MM.1S (cell line): Measurements from ENCODE around the gene CALHM2.

Source experiments
- DNase-seq: peaks from one replicate; pipeline ENCODE4 v3.0.0-alpha.2; 2015
- H2AFZ ChIP-seq: fragments of 300-600 bp; sonication (generic); 2 replicates; pipeline ENCODE4 v1.6.0; 2016; ENCODE audit warnings: antibody characterized with exemption, low read length
- H3F3A ChIP-seq: fragments of 300-600 bp; sonication (generic); 2 replicates; pipeline ENCODE4 v1.6.1; 2016; ENCODE audit warnings: mild to moderate bottlenecking, antibody characterized with exemption, low read length, moderate library complexity, mixed read lengths; ENCODE audit not compliant: insufficient read depth
- H3K27ac ChIP-seq: fragments of 300-600 bp; sonication (generic); 2 replicates; pipeline ENCODE4 v1.5.1; 2016; ENCODE audit warnings: mild to moderate bottlenecking, low read length
- H3K27me3 ChIP-seq: fragments of 300-600 bp; sonication (generic); replicated peaks from 2 replicates; pipeline ENCODE4 v1.6.0; 2016; ENCODE audit warnings: low read length; ENCODE audit not compliant: insufficient read depth
- H3K36me3 ChIP-seq: fragments of 300-600 bp; sonication (generic); replicated peaks from 2 replicates; pipeline ENCODE4 v1.6.1; 2016; ENCODE audit warnings: mild to moderate bottlenecking, low read length, mixed read lengths; ENCODE audit not compliant: insufficient read depth
- H3K4me1 ChIP-seq: fragments of 300-600 bp; sonication (generic); 2 replicates; pipeline ENCODE4 v1.6.1; 2016; ENCODE audit warnings: low read length, mixed read lengths
- H3K4me2 ChIP-seq: fragments of 300-600 bp; sonication (generic); 2 replicates; pipeline ENCODE4 v1.6.0; 2016; ENCODE audit warnings: low read depth, low read length
- H3K4me3 ChIP-seq: fragments of 300-600 bp; sonication (generic); 2 replicates; pipeline ENCODE4 v1.5.1; 2016; ENCODE audit warnings: low read length, mixed read lengths
- H3K79me2 ChIP-seq: fragments of 300-600 bp; sonication (generic); 2 replicates; pipeline ENCODE4 v1.6.1; 2016; ENCODE audit warnings: mixed run types, low read length, mixed read lengths
- H3K9ac ChIP-seq: fragments of 300-600 bp; sonication (generic); 2 replicates; pipeline ENCODE4 v1.6.1; 2016; ENCODE audit warnings: low read length, mixed read lengths
- H3K9me2 ChIP-seq: fragments of 300-600 bp; sonication (generic); replicated peaks from 2 replicates; pipeline ENCODE4 v1.6.1; 2016; ENCODE audit warnings: mild to moderate bottlenecking, low read length, mixed read lengths; ENCODE audit not compliant: insufficient read depth
- H3K9me3 ChIP-seq: fragments of 300-600 bp; sonication (generic); replicated peaks from 2 replicates; pipeline ENCODE4 v1.6.1; 2016; ENCODE audit warnings: mild to moderate bottlenecking, low read length, mixed read lengths; ENCODE audit not compliant: insufficient read depth
- H4K20me1 ChIP-seq: fragments of 300-600 bp; sonication (generic); 2 replicates; pipeline ENCODE4 v1.6.1; 2016; ENCODE audit warnings: mild to moderate bottlenecking, low read length, moderate library complexity, mixed read lengths; ENCODE audit not compliant: insufficient read depth
- EZH2 ChIP-seq: fragments of 300-600 bp; sonication (generic); optimal IDR thresholded peaks from 2 replicates; pipeline ENCODE3; 2017; ENCODE audit warnings: low read depth, mild to moderate bottlenecking, antibody characterized with exemption, low read length, mixed read lengths
- EZH2phosphoT487 ChIP-seq: fragments of 300-600 bp; sonication (generic); IDR thresholded peaks from 2 replicates; pipeline ENCODE4 v1.6.1; 2018; ENCODE audit warnings: antibody characterized with exemption, low read length
- TF ChIP-seq, protein P1 (sequence below): fragments of 300-600 bp; sonication (generic); IDR thresholded peaks from 2 replicates; pipeline ENCODE4 v1.5.1; 2016; ENCODE audit warnings: antibody characterized with exemption, low read length, mixed read lengths

Gene CALHM2

DNA sequence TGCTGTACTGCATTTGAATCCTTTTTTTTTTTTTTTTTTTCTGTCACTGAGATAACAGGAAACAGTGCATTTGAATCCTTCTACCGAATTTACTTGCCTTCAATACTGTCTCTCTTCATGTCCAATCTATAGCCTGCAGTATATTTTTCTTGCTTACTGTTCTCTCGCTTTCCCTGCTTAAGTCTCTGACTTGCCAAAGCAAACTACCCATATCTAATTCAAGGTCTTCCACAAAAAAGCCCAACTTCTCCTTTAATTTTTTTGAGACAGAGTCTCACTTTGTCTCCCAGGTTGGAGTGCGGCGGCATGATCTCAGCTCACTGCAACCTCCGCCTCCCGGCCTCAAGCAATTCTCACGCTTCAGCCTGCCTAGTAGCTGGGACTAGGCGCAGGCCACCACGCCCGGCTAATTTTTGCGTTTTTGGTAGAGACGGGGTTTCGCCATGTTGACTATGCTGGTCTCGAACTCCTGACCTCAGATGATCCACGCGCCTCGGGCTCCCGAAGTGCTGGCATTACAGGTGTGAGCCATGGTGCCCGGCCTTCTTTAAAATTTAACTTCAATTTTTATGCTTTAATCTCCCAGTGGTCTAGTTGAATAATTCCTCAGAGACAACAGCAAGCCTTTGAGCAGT is 54.9 kb downstream of the CALHM2 start:
- peaks cover 85% of the 10 kb centered on the region for H3K79me2 ChIP-seq
- 0 out of 2 replicates have a peak, but pooled peaks cover 2% of the 10 kb centered on the region for H4K20me1 ChIP-seq
- H3K4me3 ChIP-seq: peak overlapping the region; percentile 89
- no peaks in the 10 kb centered on the region for H3K27me3 ChIP-seq
- H3K9ac ChIP-seq: peak overlapping the region; percentile 84; the same call in 1 of the 2 replicates
- DNase-seq: no peak
- peak overlapping the region; percentile 67 for H2AFZ ChIP-seq
- H3K27ac ChIP-seq: peak overlapping the region; percentile 62; the same call in 1 of the 2 replicates
- H3K36me3 ChIP-seq: peaks cover 5% of the 10 kb centered on the region
- peaks cover 18% of the 10 kb centered on the region for H3K4me1 ChIP-seq
- H3K9me3 ChIP-seq: no peaks in the 10 kb centered on the region
- no peaks in the 10 kb centered on the region for H3K9me2 ChIP-seq
- peaks cover 8% of the 10 kb centered on the region for H3F3A ChIP-seq
- H3K4me2 ChIP-seq: peak overlapping the region; percentile 93
- TF ChIP-seq, protein P1, sequence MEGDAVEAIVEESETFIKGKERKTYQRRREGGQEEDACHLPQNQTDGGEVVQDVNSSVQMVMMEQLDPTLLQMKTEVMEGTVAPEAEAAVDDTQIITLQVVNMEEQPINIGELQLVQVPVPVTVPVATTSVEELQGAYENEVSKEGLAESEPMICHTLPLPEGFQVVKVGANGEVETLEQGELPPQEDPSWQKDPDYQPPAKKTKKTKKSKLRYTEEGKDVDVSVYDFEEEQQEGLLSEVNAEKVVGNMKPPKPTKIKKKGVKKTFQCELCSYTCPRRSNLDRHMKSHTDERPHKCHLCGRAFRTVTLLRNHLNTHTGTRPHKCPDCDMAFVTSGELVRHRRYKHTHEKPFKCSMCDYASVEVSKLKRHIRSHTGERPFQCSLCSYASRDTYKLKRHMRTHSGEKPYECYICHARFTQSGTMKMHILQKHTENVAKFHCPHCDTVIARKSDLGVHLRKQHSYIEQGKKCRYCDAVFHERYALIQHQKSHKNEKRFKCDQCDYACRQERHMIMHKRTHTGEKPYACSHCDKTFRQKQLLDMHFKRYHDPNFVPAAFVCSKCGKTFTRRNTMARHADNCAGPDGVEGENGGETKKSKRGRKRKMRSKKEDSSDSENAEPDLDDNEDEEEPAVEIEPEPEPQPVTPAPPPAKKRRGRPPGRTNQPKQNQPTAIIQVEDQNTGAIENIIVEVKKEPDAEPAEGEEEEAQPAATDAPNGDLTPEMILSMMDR: no peak
- TF ChIP-seq EZH2phosphoT487: no peak
- TF ChIP-seq EZH2: no peak

DNA sequence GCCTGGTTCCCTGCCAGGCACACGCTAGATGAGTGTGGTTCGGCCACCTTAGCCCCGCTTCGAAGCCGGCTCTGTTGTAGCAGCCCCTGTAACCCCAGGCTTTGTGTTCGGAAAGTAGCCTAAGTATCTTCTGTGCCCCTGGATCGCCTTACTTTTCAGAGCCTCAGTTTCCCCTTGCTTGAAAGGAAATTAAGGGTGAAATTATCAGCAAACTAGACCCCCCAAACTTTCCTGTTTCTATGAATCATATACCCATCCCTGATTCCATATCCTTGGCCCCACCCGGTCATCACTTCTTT is 55.4 kb downstream of the CALHM2 start:
- peak overlapping the region; percentile 84 for H3K9ac ChIP-seq
- H3K4me2 ChIP-seq: peak overlapping the region; percentile 93
- H3K79me2 ChIP-seq: peaks cover 88% of the 10 kb centered on the region
- TF ChIP-seq, protein P1: no peak
- peak overlapping the region; percentile 67 for H2AFZ ChIP-seq
- H3K4me1 ChIP-seq: peaks cover 18% of the 10 kb centered on the region
- peak overlapping the region; percentile 62; the same call in 1 of the 2 replicates for H3K27ac ChIP-seq
- peak overlapping the region; percentile 89 for H3K4me3 ChIP-seq
- H3K36me3 ChIP-seq: peaks cover 5% of the 10 kb centered on the region
- H3K9me2 ChIP-seq: no peaks in the 10 kb centered on the region
- peaks cover 8% of the 10 kb centered on the region for H3F3A ChIP-seq
- H3K9me3 ChIP-seq: no peaks in the 10 kb centered on the region
- DNase-seq: no peak
- H4K20me1 ChIP-seq: 0 out of 2 replicates have a peak, but pooled peaks cover 2% of the 10 kb centered on the region
- no peaks in the 10 kb centered on the region for H3K27me3 ChIP-seq
